NCI-H526 treated with DMSO at 0.1 percent for 48 hours (cell line): ENCODE results near the gene RBM15.
A peak's percentile ranks its signal among the peaks of the same experiment; 100 is the strongest.

Experiments
- DNase-seq: peaks from one replicate; lab custom pipeline; 2025; lab: John Stamatoyannopoulos, UW

Gene RBM15, protein sequence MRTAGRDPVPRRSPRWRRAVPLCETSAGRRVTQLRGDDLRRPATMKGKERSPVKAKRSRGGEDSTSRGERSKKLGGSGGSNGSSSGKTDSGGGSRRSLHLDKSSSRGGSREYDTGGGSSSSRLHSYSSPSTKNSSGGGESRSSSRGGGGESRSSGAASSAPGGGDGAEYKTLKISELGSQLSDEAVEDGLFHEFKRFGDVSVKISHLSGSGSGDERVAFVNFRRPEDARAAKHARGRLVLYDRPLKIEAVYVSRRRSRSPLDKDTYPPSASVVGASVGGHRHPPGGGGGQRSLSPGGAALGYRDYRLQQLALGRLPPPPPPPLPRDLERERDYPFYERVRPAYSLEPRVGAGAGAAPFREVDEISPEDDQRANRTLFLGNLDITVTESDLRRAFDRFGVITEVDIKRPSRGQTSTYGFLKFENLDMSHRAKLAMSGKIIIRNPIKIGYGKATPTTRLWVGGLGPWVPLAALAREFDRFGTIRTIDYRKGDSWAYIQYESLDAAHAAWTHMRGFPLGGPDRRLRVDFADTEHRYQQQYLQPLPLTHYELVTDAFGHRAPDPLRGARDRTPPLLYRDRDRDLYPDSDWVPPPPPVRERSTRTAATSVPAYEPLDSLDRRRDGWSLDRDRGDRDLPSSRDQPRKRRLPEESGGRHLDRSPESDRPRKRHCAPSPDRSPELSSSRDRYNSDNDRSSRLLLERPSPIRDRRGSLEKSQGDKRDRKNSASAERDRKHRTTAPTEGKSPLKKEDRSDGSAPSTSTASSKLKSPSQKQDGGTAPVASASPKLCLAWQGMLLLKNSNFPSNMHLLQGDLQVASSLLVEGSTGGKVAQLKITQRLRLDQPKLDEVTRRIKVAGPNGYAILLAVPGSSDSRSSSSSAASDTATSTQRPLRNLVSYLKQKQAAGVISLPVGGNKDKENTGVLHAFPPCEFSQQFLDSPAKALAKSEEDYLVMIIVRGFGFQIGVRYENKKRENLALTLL

DNA sequence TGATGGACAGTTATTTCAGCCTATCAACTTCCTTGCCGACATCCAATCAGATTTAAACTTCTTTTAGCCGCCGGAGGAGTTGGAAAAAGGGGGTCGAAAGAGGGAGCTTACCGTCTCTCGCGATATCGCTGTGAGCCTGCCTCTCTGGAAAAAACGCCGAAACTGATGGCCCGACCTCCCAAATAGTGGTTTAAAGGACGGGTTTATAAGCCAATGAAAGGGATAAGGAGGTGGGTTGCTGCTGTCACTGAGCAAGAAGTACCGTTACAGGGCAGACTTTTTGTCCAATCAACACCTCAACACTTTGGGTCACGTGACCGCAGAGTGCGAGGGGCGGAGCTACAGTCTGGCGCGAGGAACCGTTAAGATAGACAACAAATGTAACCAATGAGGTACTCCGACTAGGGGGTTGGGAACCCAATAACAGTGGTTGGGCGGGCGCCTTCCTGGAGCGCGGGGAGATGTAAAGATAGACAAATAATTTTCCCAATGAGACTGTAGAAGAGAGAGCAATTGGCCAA lies at the start of gene RBM15:
Gene RBM15 (plus strand): TSS at position 492 of the 521 bp plus-strand sequence. CDS start 29 bp downstream, at position 521.
- peak; percentile 100 for DNase-seq

DNA sequence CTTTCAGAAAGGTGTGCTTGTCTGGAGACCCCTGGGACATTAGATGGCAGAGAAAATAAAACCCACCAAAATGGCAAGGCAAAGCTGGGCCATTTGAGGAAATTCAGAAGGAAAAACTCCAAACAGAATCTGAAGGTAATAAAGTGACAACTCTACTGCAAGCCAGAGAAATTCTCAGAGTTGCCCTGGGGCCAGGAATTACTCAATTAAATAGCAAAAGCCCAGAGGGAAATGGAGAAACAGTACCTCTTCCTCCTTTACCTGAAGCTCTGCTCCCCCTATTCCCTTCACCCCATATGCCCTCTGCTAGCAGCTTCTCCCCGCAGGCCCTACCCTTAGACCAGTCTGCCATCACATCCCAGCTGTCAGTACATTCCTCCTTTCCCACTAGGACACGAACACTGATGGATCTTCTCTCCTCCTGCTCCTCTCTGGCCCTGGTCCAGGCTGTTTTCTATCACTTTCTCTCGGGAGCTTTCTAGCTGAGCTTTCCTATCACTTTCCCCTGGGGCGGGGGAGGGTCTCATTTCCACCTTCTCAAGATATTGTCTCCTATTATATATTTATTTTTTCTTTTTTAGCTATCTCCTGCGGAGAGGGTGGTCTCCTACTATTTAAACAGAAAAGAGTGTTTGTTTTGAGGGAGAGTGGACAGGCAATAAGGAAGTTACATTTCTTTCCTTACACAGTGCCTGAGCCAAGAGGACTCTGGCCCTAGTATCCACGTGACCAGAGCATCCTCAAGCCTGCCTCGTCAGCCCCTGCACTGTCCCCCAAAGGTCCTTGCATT lies 47.7 kb upstream of the RBM15 start:
- no peak for DNase-seq

DNA sequence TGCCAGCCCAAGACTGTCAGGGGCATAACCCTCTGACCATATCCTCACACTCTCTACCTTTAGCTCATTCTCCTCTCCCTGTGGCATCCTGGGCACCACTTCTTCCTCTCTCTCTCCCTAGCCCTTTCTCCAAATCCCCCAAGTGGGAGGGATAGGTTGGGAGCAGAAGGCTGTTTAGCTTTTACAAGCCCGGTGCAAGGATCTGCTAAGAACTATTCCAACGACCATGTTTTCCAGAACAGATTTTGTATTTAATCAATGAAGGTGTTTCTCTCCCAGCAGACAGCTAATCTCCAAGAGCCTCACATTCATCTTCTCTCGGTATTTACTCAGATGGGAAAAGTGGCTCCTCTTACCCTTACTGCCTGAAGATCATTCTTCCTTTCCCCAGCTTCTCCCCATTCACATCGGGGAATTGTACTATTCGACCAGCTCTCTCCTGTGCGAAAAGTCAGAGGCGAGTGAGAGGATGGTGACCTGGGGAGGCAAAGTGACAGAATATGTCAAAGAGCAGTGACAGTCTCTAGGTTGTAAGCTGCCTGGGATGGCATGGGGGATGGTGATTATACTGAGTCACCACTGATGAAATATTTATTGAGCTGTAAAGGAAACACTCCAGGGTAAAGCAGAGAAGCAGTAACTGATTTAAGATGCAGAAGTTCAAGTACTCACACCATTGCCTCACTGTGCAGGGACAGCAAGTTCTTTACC lies 47.0 kb upstream of the RBM15 start:
- DNase-seq, result no peak

DNA sequence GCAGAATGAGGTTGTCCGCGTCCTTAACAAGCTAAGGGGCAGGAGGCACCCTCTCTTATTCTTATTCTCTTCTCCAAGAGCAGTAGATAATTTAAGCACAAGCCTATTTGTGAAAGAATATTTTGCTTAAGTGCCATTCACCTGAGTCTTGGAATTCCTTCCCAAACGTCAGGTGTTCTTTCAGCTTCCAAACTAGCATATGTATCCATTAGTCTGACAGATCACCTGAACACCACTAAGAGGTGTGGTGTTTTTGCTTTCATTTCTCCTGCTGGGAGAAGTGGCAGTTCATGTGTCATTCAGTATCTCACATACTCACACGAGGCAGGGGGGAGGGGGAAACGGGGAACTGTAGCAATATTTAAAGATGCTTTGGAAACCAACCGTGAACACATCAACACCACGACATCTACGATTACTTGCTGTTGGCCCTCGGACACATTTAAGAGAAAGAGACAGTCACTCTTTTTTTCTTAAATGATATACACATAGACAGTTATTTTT lies 45.5 kb upstream of the RBM15 start:
- no peak for DNase-seq

DNA sequence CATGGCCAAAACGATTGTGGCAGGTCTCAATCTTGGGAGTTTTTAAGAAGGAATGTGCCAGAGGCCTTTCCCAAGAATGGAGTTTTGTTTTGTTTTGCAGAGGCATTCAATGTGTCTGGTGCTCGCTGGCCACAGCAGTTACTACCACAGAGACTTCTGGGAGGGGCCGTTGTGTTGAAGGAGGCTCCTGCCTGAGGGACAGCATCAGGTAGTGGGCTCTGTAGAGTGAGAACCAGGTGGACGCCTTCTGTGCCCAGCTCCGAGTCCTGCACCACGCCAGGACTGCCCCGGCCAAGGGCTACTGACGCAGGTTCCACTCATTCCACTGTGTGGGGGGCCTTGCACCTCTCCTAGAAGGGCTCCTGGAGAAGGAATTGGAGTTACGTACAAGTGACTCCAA lies 44.9 kb upstream of the RBM15 start:
- no peak for DNase-seq

DNA sequence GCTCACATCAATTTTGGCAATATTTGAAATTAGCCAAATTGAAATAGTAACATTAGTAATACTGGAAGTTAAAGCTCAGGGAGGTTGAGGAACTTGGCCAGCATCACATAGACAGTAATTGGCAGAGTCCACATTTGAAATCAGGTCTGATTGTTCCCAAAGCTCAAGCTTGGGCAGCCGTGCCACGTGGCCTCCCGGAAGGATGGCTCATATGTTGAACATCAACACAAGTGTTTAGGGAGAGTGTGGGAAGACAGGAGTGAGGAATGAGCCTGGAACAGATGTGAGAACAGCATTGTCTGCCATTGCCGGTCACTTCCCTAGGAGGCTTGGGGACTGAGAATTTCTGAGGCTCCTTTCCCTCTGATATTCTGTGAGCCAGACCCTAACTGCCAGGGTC lies 40.2 kb upstream of the RBM15 start:
- DNase-seq, result no peak

DNA sequence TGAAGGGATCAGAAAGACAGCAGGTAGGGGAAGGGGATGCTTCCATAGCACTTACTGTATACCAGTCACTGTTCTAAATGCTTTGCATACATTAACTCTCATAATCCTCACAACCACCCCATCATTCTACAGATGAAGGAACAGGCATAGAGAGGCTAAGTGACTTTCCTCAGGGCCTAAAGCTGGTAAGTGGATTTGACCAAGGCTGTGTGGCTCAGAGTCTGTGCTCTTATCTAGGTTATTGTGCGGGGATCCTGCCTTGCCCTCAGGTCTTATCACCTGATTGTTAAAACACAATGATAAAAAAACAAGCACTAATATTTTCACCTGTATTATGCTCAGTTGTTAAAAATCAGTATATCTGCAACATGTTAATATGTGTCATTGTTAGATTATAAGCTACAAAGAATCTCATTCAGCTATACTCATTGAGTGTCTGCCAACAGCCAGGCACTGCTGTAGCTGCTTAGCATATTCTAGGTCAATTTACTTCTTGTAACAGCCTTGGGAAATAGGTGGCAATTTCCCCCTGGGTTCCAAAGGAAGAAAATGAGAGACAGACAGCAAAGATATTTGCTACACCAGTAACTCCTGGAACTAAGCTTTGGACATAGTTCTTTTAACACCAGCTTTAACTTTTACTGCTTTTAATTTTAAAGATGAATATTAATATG lies 38.6 kb upstream of the RBM15 start:
- no peak for DNase-seq

DNA sequence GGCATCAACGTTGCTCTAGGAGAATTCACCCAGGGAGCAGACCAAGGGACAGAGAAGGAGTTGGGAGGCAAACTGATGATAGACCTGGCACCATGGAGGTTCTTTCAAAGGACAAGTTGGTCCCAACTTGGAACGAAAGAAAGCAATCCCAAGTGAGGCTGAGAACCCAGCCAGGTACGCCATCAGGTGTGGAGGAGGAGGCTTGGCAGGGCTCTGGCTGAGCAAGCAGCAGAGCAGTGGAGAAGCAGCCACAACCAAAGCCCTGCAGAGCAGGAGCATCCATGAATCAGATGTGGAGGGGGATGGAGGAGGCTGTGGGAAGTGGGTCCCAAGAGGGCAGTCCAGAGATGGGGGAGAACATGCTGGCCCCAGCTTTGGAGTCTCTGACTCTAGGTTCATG lies 36.3 kb upstream of the RBM15 start:
- DNase-seq, result no peak

DNA sequence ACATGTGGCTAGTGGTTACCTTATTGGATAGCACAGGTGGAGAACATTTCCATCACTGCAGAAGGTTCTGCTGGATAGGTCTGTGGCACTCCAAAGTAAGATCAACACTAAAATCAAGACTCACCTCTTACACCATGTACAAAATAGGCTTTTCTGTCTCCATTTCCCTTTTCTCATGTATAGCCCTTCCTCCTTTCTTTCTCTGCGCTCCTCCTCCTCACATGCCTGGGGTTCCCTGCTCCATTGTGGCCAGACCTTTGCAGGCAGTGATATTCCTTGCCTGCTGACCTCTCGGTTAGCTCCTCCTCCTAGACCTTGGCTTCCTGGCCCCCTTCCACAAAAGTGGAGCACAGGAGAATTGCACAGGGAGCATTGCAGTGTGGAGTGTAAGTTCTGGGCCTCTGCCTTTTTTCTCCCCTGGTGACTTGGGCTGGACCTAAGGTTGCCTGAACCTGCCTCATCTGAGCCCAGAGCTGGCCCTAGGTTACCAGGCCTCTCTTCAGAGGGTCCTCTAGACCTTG lies 33.2 kb upstream of the RBM15 start:
- DNase-seq, result no peak

DNA sequence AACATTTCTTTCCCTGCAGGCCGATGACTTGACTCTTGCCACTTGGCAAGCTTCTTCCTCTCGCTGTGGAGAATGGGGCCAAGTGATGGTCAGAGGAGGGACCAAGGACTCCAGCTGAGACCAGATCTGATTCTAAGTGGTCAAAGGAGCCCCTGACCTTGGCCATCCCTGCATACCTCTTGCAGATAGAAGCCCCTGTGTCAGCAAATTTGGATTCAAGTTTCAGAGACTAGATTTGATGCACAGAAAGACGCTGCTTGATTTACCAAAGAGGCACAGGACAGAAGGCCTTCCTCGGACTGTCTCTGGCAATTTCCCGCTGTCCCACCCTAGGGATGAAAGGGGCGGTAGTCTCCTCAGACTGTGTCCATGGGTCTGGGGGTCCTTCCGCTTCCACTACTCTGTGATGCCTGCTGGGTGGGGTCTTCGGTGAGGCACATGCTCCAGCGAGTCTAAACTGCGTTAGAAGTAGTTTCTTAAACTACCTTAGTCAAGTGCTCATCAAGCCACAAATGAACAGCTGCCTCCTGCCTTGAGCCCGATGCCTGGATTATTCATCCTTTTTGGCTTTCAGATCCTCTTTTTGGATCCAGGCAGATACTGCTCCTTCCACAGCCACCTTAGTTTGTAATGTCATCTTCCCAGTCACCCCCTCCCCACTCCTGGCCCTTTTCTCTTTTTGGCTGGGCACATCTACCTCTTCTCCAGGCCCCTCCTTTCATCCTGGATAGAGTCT lies 31.8 kb upstream of the RBM15 start:
- no peak for DNase-seq

DNA sequence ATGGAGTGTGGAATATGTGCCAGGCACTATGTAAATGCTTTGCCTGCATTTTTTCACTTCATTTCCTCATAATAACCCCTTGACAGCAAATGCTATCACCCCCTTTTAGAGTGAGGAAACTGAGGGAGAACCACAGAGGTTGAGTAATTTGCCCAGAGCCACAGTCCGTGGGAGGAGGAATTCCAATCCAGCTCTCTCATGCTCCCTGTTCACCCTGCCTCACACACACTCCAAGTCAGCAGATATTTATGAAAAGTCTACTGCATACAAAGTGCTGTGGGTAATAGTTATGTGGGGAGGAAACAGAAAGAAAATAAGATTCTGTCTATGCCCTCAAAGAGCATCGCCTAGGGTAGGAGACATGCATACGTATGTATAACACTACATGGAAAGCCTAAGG lies 30.9 kb upstream of the RBM15 start:
- no peak for DNase-seq

DNA sequence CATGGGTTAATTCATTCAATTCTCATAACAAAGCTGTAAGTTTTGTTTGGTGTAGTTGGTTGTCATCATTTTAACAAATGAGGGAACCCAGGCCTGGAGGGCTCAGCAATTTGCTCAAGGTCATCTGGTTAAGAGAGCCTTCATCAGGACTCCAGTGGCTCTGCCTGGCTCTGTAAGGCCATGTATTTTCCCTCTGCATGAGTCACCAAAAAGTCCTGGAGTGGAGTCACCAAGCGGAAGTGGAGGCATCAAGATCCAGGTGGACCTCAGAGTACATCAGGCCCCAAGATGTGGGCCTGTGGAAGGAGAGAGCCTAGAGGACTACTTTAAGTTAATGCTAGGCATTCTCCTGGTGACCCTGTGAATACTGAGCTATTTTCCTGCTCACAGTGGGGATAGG lies 30.0 kb upstream of the RBM15 start:
- no peak for DNase-seq

DNA sequence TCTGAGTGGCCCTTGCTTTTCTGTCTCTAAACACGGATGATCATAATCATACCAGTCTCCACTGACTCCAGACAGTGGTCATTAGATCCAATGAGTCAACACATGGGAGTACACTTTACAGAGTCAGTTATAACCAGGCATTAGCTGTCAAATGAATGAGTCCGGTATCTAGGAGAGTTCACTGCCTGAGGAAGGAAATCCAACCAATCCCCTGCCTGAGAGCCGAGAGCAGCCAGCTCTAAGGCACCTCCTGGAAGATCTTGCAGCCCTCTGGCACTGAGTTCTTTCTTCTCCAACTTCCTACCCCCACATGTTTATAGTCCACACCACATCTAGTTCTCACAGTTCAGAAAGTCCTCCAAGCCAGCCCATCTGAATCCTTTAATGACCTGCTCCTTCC lies 29.4 kb upstream of the RBM15 start:
- DNase-seq, result no peak

DNA sequence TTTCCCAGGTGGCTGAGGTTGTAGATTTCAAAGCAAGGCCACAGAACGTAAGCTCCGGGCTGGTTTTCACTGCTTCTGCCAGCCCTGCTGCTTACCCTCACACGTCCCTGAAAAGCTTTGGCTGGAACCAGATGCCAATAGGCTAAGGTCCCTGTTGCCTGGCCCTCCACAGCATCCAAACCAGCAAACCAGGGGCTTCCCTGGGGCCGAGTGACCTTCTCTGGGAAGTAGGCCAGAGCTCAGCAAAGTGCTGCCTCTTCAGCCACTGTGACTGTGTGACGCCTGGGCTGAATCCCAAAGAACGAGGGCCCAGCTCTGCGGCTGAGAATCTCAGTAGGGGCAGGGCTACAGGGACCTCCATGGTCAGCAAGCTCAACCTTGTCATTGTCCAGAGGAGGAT lies 28.9 kb upstream of the RBM15 start:
- no peak for DNase-seq

DNA sequence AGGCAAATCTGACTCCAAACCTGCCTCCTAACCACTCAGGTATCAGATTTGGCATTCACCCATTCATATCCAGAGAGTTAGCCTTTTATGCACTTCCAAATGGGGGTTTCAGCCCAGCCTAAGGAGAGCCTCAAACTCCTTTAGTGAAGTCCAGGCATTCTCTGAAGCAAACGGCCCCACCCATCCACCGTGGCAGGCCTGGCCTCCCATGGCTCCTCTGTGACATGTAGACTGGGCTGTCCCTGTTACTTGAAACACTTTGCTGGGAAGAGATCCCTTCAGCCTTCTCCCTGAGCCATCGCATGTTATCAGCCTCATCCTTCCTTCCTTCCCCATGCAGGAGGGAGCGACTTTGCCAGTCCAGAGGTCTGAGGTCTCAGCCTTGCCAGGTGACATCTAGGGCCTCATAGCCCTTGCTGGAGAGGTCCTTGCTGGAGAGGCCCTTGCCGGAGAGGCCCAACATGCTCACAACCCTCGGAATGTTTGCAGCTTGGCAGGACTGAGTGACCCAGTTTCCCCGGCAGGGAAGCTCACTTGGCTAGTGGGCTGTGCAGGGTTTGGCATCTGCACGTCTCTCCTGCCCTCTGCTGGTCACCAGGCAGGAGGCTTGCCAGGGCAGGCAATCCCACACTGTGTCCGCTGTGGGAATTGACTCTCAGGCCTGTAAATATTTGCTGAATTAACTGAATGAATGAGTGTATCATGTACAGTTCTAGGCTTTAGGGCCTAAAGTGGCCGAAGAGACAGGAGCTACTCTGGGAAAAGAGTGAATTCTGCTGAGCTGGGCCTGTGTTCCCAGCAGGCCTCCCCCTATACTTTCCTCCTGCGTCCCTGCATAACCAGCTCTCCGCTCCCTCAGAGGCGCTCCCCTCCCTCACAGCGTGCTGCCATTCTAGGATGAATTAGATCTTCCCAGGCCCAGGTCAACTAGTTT lies 26.7 kb upstream of the RBM15 start:
- DNase-seq, result peak; percentile 42

DNA sequence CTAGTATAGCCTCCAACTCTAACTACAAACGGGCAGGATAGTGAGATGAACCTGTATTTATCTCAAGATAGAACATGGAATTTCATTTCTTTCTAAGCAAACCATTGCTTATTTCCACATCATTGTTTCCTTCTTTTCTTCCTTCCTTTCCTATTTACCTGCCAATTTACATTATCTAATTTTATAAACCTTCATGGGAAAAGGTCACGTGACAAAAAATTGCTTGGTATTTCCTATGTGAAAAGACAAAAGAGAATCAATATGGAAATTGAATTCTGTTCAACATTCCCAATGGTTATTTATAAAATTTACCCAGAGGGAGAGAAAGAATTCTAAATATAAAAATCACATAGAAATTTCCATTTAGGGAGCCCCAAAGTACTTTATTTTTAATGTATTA lies 22.4 kb upstream of the RBM15 start:
- no peak for DNase-seq

DNA sequence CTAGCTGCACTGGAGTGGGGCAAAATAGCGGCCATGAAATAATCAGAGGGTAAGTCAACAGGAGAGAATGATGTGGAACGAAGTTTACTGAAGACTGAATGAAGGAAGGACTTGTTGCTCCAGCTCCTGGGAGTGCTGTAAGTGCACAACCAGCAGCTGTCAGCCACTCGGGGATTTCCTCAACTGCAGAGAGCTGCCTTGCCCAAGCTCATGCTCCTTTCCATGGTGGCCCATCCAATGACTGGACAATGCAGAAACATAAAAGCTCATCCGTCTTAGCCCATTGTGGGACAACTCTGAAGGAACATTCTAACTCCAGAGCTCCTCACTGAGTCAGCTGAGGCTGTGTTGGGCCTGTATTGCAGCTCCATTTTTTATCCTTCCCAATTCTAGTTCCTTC lies 21.1 kb upstream of the RBM15 start:
- DNase-seq, result no peak
